ENCODE data around the gene ABHD10.

Gene ABHD10

DNA sequence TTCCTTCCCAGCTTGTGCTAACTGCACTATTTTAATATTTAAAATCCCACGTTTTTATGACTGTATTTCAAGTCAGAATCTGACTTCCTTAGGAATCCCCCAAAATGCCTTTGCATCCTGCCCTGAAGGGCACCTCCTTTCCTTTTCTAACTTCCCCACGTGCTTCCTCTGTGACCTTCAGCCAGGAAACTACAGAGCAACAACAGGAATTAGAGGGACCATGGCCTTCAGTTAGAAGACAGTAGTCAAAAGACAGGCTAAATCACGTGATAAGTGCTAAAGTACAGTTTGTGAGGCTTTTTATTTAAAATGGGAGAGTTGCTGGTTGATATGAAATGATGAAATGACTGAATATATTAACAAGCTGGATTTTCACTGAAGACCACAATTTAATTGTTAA is 11.8 kb upstream of the ABHD10 start:
- no peak for DNase-seq

DNA sequence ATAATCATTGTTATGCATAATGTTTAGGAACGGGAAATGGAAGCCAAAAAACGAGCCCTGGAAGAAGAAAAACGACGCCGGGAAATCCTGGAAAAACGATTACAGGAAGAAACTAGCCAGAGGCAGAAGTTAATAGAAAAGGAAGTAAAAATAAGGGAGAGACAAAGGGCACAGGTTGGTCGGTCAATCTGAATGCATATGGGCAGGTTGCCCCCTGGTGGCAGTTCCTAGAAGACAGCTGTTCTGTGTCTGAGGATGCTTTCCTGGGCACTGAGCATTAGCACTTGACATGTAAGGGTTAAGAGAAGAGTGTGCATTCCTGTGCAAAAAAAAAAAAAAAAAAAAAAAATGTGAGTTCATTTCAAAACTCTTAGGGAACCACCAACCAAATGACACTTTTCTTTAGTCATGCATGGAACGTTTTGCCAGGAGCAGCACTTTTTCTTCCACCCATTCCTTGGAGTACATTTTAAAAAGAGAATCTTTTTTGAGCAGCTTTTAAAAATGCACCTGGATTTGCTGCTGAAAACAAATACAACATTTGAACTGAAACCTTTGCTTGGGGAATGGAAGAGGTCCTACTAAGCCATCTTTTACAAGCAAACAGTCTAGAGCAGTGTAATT is 11.1 kb upstream of the ABHD10 start:
- peak; percentile 61 for DNase-seq

DNA sequence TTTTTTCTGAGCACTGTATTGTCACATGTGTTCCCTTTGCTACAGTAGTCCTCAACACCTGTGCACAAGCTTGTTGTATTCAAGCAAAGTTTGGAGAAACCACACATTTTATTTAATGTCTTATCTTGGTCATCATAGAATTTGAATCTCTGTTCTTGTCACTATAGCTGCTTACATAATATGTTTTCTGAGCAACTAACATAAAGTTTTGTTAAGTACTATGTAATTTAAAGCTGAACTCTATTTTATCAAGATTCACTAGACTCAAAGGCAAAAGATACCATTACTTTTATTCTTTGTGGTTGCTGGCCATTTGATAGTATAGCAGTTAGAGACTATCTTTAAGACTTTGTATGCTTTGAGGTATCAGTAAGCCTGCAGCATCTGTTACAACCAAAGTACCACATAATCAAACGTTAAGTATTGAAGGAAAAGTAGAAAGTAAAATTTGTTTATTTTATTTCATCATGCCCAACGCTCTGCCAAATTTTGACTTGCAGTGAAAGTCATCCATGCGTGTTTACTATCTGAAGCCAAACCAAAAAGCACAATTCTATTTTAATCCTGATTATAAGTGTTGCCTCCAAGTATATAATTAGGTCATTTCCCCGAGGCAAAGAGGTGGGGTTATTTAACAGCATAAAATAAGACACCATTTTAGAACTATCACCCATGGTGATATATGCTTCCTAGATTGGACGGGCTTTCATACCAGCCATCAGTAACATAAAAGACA is 10.3 kb upstream of the ABHD10 start:
- DNase-seq, result peak; percentile 68

DNA sequence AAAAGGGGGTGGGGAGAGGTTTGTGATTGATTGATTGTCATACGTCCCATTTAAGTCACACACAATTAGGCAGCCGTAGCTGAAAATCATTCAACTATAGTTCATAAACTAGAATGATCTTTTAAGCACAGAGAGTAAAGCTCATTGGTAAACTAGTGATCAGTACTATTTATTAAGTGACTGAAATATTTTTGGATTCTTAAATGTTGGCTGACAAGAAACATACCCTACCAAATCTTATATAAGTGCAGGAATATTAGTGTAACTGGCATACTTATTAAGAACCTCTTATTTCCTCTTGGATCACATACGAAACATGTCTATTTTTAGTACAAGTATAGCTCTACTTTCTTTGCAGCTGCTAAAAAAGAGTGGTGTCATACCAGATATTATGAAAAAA is 8.4 kb upstream of the ABHD10 start:
- DNase-seq, result no peak

DNA sequence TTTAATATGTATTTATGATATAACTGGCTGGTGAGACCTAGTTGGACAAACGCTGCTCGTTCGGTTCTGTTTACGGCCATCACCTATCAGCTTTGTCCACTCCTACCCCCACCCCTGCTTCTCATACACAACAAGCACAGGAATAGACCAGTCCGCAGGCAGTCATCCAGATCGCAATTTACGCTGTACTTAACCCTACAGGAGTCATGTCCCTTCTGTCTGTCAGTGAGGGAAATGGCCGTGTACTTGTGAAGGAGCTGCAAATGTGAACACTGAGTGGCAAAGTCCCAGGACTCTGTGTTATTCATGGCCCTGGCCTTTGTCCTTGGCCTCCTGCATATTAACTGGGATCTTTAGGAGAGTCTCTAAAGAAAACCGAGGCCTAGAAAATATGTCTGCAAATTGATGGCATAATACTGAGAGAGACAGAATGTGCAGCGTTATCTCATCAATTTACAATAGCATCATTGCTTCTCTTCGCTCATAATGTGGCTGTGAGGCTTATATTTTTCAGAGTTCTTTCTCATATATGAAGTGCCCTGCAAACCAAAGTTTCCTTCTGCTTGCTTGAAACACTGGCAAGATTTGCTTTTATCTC is 7.2 kb upstream of the ABHD10 start:
- DNase-seq, result peak; percentile 44

DNA sequence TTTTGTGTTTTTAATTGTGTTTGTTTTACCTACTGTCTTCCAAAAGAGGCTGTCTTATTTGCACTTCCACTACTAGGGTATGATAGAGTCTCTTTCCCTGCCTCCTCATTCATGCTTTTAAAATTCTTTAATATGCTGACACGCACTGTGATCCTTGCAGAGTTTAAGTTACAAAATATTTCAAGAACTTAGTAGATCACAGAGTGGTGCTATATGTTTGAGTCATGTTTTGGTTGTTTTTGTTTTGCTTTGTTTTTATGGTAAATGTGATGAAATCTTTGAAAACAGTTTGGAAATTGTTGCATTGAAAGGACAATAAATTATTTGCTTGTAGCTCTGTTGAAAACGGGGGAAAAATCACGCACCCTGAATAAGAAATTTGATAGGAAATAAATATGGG is 5.9 kb upstream of the ABHD10 start:
- DNase-seq, result no peak

DNA sequence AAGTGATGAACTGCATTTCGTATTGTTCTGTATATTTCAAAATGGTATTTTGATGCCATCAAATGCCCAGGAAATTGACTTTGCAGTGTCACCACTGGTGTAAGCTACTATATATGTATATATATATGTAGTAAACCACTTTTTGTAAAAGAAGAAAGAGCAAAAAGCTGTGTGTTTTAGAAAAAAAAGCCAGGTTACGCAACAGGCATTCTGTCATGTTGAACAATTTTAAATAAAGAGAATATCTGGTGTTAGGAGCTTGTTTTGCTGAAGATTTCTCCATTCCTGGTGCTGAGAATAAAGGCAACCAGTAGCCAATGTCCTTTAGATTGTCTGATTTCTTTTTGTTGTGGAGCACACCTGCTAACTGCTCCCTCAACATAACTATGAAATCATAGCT is 3.7 kb upstream of the ABHD10 start:
- no peak for DNase-seq

DNA sequence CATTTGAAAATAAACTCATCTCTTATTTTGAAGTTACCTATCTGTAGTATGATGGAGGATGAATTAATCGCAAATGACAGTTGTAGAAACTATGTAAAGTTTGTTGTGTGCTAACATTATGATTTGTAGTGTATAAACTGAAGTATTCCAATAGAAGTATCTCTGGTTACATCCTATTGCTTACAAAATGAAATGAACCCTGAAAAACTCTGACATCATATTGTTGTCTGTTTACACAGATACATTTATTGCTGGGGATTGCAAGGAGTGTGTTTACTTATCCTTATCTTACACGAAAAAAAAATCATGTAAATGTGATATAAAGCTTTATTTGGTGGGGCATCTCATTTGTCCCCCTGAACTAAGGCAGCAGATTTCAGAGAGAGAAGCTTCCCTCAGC is 2.6 kb upstream of the ABHD10 start:
- no peak for DNase-seq

DNA sequence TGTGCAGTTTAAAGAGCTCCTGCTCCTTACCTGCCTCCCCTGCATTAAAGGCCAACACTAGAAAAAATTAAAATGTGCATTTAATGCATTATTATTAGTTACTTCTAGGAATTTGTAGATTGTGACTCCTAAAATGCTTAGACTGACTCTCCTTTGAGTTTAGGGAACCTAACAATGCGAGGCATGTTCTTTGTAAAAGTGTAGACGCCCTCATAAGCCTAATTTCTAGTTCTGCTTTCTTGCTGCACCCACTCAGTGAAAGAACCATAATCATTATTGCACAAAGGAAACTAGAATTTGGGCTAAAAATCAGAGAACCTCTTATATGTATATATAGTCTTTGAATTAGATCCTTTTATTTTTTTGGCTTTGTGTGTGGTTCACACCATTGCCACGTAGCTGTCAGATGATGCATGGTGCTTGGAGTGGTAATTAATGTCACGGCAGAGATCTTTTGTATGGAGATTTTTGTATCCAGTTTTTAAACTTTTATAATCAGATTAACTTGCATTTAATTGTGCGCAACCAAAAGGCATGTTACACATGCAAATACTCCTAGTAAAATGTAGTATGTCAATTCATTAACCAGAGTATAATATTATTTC is 710 bp downstream of the ABHD10 start:
- DNase-seq, result no peak

DNA sequence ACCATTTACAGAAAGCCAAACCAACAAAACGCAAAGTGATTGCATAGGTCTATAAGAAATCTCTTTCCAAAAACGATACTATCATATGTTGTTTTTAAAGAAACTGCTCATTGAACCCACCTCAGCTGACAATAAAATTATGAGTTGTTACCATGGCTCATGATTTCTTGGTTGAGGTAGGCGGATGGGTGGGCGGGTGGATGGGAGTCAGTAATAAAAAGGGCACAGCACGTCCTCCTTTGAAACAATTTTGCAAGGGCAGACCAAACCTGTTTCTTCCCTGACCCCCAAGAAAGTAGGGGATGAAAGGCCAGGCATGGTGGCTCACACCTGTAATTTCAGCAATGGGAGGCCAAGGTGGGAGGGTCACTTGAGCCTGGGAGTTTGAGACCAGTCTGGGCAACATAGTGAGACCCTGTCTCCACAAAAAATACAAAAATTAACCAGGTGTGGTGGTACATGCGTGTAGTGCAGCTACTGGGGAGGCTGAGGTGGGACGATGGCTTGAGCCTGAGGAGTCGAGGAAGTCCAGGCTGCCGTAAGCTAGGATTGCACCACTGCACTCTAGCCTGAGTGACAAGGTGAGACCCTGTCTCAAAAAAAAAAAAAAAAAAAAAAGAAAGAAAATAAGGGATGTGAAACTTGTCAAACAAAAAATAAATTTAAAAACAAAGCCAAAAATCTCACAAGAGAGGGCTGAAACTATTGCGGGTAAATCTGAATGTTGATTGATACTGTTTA is 2.1 kb downstream of the ABHD10 start:
- no peak for DNase-seq

DNA sequence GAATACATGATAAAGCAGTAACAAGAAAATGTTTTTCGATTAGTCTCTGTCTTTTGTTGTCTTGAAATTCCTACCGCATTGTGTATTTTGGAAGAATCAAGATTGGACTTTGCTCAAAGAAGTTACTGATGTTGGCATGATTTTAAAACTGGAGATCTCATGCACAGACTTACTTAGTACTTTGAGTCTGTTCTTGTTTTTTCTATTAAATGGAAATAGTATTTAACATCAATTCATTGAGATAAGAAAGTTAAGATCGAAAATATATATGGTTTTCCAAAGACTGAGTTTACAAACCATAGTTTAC is 2.6 kb downstream of the ABHD10 start:
- no peak for DNase-seq

DNA sequence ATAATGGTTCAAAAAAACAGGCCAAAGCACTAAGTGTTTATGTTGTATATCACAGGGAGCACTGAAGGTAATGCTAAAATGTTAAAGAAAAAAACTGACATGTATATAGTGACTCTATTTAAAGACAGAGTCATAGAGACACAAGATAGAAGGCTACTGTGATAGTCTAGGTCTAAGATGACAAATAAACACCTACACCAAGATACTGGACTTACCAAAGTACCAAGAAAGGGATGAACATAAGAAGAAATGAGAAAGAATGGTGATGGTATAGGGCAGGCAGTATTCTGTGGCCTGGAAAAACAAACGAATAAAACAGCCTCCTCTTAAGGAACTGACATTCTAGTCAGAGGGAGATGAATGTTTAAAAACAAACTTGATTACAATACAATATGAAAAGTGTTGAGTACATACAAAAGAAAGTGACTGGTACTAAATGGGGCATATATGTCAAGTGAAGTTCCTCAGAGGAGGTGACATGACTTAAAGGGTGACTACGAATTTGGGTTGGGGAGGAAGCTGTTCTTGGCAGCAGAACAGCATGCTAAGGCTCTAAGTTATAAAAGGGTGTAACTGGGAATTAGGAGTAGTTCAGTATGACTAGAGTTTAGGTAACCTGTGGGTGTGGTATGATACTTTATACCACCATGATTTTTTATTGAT is 5.9 kb downstream of the ABHD10 start:
- DNase-seq, result no peak

DNA sequence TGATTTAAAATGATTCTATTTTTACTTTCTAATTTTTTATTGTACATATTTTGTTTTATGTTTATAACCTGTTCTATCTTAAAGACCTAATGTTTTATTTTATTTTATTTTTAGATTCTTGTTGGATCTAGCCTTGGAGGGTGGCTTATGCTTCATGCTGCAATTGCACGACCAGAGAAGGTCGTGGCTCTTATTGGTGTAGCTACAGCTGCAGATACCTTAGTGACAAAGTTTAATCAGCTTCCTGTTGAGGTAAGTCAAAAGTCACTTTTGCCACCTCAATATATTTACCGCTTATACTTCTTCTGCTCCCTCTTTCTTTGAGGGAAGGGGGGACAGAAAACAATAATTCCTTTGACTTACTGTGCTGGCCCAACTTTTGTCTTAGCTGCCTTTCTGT is 8.0 kb downstream of the ABHD10 start:
- no peak for DNase-seq

DNA sequence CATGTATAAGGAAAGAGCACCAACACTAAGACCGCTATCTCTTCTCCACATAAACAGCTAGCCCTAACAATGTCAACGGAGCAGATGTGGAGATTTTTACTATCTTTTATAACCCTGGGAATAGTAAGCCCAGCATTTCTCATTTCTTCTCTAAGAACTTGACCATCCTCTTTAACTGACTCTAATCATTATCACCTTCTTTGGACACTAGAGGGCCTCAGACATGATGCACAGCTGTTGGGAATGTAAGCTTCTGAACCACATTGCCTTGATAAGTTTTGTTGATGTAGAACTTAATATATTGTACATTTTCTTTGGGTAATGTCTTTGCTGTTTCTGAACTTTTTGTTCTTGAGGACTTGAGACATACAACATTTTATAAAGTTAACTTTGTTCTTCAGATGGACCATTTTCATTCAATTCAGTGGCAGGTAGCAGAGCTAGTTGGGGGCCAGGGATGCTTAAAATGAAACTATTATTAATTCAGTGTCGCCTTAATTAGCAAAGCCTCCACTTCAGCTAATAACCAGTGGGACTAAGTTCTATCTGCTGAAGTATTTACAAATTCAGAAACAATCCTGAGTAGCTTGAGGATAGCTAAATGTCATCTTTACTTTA is 10.3 kb downstream of the ABHD10 start:
- DNase-seq, result peak; percentile 46

DNA sequence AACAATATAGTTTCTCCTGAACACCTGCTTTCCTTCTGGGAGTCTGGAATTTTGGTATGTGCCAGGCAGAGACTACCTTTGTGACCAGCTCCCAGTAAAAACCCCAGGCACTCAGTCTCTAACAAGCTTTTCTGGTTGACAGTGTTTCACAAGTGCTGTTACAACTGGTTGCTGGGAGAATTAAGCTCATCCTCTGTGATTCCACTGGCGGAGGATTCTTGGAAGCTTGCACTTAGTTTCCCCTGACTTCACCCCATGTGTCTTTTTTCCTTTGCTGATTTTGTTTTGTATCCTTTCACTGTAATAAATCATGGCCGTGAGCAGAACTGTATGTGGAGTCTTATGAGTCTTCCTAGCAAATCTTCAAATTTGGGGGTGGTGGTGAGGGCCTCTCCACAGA is 14.2 kb downstream of the ABHD10 start:
- DNase-seq, result no peak

DNA sequence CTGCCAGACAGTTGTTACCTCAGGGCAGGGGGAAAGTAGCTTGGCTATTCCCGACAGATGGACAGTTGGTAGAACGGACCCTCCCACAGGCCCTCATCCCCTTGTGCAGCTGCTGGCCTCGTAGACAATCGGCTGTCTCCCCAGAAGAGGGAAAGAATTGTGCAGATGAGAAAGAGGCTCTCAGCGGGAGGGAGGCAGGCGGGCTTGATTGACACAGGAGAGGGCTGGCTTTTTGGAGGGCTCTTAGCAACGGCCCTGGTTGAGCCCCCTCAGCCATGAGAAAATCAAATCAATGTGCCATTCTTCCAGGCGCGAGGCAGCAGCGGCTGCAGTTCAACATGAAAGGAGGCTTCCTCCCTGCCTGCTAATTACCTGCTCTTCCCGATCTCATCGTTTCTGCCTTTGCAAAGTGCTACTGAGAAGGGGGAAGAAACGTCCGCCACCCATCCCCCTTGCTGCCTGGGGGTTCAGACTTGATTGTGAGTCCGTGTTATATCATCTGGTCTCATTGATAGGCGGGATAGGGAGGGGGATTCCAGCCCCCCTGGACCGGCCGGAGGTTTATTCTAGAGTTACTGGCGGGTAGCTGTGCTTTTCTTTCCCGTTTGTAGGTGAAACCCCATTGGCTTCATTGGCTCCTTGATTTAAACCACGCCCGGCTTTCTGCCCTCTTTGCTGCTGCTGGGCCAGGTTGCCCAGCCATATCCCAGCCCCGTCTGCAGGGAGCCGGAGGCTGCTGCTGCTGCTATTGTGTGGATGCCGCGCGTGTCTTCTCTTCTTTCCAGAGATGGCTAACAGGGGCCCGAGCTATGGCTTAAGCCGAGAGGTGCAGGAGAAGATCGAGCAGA is 20.0 kb downstream of the ABHD10 start, which contains the start of gene TAGLN3:
TAGLN3 (plus strand) TSS at position 287 of the 848 bp plus-strand sequence; CDS start at position 788, 501 bp downstream.
- peak; percentile 81 for DNase-seq

DNA sequence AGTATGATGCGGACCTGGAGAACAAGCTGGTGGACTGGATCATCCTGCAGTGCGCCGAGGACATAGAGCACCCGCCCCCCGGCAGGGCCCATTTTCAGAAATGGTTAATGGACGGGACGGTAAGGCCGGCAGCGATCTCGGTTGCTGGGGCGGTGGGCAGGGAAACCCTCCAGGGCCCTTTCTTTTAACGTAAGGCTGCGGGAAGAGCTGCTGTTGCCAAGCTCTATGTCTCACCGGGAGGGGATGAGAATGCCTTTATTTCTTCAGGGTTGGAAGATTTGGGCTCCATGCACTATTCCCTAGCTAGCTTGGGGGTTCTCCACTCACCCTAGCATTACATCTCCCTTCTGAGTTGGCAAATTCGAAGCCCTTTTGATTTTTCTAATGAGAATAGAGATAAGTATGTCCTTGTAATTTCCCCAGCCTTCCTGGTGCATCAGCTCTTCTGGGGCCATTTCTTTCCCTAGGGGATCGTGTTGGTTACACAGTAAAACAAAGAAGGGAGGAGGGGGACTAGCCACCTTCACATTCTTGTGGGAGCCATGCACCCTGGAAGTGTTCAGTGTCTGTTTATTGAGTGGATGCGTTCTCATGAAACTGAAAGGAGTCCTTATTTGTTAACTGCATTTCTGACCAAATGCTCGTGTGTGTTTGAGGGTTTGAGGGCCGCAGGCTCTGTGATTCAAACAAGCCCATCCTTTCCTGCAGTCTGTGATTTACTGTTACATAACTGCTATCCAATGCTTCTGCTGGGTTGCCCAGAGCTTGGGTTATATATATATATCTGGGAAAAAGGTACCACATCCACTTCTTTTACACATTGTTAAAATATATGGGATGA is 20.9 kb downstream of the ABHD10 start:
- peak; percentile 38 for DNase-seq

DNA sequence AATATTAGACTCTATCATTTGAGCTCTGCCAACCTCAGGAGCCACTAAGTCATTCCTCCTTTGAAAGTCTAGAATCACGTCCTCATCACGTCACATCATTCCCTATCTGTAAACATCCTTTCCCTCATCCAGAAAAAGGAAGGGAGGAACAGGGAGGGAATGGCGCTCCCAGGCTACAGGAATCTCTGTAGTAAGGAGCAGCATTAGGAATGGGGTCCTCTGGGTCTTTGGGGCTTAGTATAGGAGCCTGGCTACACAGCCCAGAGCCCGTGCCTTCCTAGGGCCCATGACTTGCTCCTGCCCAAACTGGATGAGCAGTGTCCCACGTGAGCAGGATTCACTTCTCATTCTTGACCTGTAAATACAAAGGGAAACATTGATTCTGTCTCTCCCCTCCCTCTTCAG is 21.5 kb downstream of the ABHD10 start:
- DNase-seq, result no peak

DNA sequence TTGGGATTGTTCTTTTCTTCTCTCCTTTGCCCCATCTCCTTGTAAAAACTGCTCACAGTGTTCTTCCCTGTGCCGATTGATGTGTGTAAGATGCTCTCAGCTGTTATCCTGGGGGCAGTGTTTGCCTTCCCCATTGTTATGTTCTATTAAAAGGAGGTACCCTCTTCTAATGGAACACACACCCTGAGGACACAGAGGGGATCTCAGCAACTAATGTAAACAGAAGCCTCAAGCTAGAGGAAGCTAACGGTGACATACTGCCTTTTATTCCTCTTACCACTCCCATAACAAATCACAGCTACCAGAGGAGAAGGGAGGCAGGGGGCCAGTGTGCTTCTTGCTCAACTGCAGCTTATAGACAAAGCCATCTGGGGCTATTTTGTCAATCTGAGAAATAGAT is 22.1 kb downstream of the ABHD10 start:
- peak; percentile 67 for DNase-seq

DNA sequence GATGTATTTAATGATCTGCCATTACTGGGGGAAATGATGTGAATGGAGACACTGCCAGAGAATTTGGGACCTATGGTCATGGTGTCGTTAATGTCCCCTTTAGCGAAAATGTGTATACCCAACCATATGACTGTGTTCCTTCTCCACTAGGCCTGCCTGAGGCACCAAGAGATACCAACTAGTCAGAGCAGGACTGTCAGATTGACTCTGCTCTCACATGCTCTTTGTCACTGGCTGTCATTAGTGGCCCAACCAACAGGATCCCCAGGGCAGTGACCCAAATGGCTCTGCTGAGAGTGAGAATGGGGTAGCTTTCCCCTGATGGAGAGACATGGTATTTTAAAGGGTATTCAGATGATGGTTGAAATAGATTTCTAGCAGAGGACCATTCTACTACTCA is 22.7 kb downstream of the ABHD10 start:
- DNase-seq, result no peak

All from NCI-H1417 treated with DMSO at 0.1 percent for 48 hours (cell line).